D721Med (cell line): ENCODE data around the gene DIPK1A.

Experiments
- DNase-seq: peaks from one replicate; pipeline ENCODE4 v3.0.0; 2011; ENCODE audit warnings: low spot score; ENCODE audit not compliant: insufficient read length
- FAIRE-seq: peaks from 2 replicates; lab custom pipeline; 2011; peaks lifted over from hg19 to GRCh38; lab: Jason Lieb, UNC
- TF ChIP-seq, protein P1 (sequence below): IDR thresholded peaks from 2 replicates; pipeline ENCODE4 v1.5.1; 2012; ENCODE audit warnings: mild to moderate bottlenecking, control low read depth; ENCODE audit not compliant: insufficient read depth; ENCODE audit errors: missing control alignments

DIPK1A gene

GRCh38 chr1:92817986-92818764 lies 143.1 kb downstream of the DIPK1A start:
- no peak for FAIRE-seq
- DNase-seq, result no peak
- TF ChIP-seq, protein P1, sequence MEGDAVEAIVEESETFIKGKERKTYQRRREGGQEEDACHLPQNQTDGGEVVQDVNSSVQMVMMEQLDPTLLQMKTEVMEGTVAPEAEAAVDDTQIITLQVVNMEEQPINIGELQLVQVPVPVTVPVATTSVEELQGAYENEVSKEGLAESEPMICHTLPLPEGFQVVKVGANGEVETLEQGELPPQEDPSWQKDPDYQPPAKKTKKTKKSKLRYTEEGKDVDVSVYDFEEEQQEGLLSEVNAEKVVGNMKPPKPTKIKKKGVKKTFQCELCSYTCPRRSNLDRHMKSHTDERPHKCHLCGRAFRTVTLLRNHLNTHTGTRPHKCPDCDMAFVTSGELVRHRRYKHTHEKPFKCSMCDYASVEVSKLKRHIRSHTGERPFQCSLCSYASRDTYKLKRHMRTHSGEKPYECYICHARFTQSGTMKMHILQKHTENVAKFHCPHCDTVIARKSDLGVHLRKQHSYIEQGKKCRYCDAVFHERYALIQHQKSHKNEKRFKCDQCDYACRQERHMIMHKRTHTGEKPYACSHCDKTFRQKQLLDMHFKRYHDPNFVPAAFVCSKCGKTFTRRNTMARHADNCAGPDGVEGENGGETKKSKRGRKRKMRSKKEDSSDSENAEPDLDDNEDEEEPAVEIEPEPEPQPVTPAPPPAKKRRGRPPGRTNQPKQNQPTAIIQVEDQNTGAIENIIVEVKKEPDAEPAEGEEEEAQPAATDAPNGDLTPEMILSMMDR, result peak; percentile 70

- FAIRE-seq (no peak), DNase-seq (no peak)
- TF ChIP-seq, protein P1, result no peak
Measured at GRCh38 chr1:92817137-92817697, 144.0 kb downstream of the DIPK1A start.

DNA sequence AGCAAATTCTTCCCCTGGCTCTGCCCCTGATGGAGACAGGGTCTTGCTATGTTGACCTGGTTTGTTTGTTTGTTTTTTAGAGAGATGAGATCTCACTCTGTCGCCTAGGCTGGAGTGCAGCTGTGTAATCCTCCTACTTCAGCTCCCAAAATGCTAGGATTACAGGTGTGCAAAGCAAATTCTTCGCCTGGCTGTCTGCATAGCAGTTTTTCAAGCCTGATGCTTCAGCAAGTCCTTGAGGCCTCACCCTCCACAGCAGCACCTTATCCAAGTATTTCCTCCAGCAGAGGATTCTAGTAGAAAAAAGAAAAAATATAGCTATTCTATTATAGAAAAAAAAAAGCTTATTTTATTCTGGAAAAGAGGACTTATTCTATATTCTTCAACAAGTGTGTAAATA lies 144.5 kb downstream of the DIPK1A start:
- TF ChIP-seq, protein P1, result no peak
- no peak for FAIRE-seq

DNA sequence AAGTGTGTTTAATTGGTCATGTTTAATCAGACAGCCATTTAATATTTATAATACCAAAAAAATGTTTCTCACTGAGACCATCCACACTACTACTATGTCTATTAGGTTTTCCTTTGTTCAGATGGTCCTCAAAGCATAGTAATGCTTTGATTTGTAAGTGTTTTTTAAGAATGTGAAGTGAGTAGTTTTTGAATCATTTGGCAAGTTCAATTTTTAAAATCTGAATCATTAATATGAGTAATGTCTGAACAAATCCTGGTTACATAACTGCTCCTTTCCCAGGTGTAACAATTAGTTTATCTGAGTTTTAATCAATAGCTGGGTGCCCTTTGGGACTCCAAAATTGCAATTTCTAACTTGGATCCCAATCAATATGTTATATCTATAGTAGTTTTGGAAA lies 152.9 kb downstream of the DIPK1A start:
- FAIRE-seq (no peak), DNase-seq (no peak)
- TF ChIP-seq, protein P1, result no peak

More for the DNA sequence above, 144.5 kb downstream of the DIPK1A start:
- no peak for DNase-seq

GRCh38 chr1:92805216-92805615 lies 156.0 kb downstream of the DIPK1A start:
- no peak for DNase-seq
- TF ChIP-seq, protein P1, result no peak
- FAIRE-seq, result no peak

- no peak for FAIRE-seq
- DNase-seq, result no peak
- TF ChIP-seq, protein P1, result no peak
Measured at GRCh38 chr1:92804721-92805201, 156.5 kb downstream of the DIPK1A start.
